ENCODE measurements around the gene SBK1.
A peak's percentile ranks its signal among the peaks of the same experiment; 100 is the strongest.
"Not testable (repeated sequence)": the region's sequence is repeated elsewhere in the genome, so short reads cannot be mapped to it uniquely, and the experiment has no call there.

Gene SBK1

DNA sequence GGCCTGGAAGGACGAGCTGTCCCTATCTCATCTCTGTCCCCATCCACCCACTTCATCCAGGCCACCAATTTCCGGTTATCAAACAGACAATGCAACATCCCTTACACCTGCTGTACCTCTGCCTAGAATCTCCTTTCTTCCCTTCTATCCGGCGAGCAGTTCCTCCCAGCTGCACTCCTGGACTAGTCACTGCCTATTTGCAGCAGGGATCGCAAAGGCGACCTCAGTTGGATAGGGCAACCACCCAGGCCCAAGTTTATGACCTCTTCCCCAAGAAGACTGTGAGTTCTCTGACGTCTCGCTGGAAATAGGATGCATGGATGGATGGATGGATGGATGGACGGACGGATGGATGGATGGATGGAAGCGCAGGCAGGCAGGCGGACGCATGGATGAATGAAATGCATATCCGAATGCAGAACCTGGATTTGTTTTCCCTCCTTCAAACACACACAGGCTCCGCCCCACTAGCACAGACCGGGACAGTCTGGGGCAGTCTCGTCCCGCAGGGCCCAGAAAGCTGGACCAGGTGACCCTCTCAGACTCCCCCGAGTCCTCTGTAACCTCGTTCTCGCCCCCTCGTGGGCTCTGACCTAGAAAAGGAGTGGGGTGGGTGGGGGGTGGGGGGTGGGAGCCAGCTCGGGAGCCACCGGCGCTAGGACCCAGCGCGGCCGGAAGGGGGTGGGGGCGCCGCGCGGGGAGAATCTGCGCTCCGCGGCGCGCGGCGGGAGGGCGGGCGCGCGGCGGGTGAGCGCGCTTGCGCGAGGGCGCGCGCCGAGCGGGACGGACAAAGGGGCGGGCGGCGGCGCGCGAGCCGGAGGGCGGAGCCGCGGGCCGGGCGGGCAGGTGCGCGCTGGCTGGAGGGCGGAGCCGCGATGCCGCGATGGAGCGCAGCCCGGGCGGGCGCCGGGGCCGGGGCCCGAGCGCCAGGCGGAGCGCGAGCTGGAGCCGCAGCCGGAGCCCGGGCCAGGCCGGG is at the start of gene SBK1:
TSS of gene SBK1 (plus strand) at position 875 of the 976 bp plus-strand sequence. CDS start 24,867 bp downstream, outside the sequence.
- peak; percentile 76 for DNase-seq (ENCODE audit: low read depth)

DNA sequence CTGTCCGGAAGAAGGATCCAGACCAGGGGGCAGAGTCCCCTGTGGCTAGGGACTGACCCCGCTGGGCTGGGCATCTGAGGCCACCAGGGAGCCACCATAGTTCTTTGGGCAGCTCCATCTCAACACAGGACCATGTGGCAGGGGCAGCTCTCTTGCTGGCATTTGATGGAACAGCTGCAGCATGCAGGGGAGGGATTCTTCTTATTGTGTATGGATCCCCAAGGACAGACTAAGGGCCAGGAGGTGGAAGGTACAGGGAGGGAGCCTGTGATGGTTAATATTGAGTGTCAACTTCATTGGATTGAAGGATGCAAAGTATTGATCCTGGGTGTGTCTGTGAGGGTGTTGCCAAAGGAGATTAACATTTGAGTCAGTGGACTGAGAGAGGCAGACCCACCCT is 42.8 kb upstream of the SBK1 start:
- not testable (repeated sequence) for DNase-seq (ENCODE audit: low read depth)

DNA sequence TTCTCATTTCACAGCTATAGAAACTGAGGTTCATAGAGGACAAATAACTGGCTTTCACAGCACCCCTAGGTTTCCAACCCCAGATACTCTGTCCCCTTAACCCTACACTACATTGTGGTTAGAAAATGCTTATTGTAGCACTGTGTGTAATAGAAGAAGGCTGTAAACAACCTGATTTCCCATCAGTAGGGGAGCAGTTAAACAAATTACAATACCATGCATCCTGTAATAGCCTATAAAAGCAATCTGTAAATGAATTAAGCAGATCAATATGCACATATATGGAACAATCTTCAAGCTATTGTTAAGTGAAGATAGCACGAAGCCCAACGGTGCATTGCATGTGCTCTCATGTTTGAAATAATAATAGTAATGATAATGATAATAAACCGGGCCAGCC is 41.3 kb upstream of the SBK1 start:
- DNase-seq (ENCODE audit: low read depth): no peak

DNA sequence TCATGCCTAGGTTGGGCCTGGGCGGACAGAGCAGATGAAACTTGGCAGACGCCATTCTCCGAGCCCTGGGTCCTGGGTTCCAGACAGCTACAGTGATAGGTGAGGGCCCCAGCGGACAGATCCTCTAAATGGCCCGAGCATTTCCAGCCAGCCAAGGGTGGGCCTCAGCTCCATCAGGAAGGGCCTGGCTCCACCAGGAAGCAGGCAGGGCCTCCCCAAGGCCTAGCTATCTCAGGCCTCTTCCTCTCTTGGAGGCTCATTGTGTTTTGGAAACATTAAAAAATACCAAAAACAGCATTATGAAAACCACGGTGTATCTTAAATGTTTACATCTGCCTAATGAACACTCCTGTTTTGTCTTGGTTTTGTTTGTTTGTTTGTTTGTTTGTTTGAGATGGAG is 38.2 kb upstream of the SBK1 start:
- no peak for DNase-seq (ENCODE audit: low read depth)

DNA sequence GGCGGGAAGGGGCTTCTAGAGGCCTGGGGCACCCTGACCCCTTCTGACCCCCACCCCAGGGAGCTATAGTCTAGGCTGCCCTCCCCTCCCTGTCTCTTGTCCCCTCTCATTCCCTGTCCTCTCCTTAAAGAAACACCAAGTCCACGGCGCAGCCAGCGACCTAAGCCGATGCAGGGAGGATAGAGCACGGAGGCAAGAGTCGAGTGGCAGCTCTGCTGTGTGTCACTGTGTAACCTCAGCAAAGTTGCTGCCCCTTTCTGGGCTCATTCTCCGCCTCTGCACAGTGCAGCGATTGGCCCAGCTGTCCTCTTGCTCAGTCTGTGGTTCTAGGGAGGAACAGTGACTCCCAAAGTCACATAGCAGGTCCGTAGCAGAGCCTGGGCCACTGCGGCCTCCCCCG is 36.5 kb upstream of the SBK1 start:
- DNase-seq (ENCODE audit: low read depth): no peak

DNA sequence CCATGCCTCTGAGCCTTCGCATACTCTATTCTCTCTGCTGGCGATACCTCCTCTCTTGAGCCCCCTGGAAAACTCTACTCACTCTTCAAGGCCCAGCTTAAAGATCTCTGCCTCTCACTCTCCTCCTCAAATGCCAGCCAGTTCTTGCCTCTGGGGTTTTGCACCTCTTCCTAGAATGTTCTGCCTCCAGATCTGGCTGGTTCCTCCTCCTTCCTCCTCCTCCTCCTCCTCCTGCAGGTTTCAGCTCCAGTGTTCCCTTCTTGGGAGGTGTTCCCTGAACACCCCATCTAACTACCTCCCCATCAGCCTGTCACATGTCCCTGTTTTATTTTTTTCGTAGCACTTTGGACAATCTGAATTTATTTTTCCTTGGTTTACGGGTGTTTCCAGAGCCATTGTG is 35.1 kb upstream of the SBK1 start:
- DNase-seq (ENCODE audit: low read depth): no peak

DNA sequence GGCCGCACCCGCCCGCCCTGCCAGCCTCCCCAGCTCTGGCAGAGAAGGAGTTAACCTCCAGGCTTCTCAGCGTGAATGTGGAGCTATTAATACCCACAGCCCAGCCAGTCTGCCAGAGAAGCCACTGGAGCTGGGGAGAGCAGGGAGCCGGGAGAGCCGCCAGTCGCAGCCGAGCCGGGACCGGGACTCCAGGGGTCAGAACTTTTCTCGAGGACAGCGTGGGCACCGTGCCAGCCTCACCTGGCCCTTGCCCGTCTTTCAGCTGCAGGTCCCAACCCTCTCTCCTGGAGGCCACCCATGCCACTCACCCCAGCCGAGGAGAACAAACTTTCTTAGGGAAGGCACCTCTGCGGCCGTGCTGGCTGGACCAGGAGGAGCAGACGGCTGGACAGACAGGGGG is 33.8 kb upstream of the SBK1 start:
- no peak for DNase-seq (ENCODE audit: low read depth)

DNA sequence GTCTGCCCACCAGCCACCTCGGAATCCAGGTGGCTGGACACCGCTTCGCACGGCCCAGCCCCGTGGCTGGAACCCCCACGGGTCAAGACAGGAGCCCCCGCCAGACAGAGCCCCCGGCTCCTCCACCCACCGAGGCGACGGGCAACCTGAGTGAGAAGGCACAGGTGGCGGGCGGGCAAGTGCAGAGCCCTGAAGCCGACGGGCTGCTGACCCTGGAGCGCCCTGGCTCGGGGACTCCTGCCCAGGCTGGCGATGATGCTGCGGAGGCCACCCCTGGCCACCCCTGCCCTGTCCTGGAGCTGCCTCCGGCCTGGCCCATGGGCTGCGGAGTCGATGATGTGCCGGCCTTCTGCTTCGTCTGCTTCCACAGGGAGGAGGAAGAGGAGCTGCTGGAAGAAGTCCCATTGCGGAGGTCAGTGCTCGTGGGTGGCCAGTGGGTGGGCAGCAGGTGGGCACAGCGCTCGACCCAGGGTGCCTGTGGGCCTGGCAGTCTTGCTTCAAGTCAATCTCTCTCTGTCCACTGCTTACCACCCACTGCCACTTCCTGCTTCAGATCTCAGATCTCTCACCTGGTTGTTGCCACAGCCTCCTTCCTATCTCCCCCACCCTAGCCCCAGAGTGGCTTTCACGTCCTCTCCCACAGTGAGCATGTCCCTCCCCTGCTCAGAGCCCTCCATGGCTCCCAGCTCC is 33.1 kb upstream of the SBK1 start:
- DNase-seq (ENCODE audit: low read depth): no peak

DNA sequence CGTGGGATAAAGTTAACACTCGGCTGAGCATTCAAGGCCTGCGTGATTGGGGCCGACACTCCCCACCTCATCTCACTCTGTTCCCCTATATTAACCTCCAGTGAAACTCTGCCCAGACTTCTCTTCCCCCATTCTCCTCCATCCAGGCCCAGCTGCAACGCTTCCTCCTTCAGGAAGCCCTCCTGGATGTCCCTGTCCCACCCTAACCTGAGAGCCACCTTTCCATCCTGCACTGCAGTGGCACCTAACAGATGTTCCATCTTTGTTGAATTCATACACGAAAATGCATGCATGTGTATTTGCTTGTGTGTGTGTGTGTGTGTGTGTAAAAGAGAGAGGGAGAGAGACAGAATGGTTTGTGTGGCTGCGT is 32.6 kb upstream of the SBK1 start:
- DNase-seq (ENCODE audit: low read depth): no peak

DNA sequence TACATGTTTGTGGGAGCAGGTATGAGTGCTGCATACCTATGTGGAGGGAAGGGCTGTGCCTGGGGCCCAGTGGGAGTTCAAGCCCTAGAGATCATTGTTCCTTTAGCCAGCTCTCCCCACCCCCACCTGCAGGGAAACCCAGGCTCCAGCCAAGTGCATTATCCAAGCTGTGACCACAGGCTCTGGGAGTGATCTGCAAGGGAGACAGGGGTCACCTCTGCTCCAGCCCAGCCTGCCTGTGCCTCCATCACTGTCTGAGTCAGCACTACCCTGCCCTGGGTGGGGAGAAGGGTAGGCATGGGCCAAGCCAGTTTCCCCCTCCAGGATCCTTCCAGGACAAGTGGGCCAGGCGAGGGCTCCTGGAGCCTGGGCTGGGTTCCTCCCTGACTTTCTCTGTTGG is 32.1 kb upstream of the SBK1 start:
- no peak for DNase-seq (ENCODE audit: low read depth)

DNA sequence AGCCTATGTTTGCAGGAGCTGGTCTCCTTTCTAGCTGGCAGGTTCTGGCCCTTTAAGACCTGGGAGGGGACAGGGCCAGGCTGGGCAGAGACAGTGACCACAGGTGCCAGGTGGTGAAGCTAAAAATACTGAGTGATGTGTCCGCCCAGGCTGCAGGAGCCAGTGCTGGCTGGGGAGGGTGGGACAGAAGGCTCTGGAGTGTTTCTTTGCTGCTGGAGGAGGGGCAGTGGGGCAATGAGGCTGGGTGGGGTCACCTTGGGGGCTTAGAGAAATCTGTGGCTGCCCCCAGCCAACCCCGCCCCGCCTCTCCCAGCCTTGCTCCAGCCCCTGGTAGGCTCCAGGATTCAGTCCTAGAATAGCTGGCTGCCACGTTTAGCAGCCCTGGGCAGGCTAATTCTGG is 30.4 kb upstream of the SBK1 start:
- DNase-seq (ENCODE audit: low read depth): no peak

DNA sequence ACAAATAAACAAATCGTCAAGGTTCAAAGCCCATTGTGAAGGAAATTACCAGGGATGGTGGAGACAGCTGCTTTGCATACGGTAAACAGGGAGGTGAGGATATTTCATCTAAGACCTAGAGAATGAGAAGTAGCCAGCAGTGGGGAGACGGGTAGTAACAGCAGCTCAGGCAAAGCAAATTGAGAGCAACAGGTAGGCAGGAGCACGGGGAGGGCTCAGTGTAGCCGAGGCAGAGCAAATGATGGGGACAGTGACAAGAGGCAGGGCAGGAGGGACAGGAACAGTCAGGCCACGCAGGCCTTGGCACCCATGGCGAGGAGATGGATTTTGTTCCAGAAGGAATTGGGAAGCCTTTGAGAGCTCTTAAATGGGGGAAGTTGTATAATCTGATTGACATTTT is 29.0 kb upstream of the SBK1 start:
- no peak for DNase-seq (ENCODE audit: low read depth)

DNA sequence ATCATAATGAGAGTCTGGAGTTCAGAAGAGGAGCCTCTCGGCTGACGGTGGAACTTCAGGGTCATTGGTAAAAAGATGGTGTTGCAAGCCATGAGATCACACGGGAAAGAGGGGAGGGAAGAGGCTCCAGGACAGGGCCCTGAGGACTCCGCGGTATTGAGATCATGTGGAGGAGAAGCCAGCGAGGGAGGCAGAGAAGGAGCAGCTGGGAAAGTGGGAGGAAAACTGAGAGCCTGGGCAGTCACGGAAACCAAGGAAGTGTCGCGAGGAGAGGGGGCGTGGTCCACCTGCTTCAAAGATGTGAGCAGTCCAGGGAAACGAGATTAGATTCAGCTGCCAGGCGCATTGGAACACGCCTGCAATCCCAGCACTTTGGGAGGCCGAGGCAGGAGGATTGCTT is 27.7 kb upstream of the SBK1 start:
- no peak for DNase-seq (ENCODE audit: low read depth)

DNA sequence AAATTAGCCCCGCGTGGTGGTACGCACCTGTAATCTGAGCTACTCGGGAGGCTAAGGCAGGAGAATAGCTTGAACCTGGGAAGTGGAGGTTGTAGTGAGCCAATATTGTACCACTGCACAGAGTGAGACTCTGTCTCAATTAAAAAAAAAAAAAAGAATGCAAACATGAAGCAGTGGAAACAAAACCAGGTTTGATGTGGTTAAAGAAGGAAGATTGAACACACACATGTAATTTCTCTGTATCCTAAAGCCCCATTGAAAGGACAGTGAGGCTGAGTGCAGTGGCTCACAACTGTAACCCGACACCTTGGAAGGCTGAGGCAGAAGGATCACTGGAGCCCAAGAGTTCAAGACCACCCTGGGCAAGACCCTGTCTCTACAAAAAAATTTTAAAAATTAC is 26.5 kb upstream of the SBK1 start:
- no peak for DNase-seq (ENCODE audit: low read depth)

DNA sequence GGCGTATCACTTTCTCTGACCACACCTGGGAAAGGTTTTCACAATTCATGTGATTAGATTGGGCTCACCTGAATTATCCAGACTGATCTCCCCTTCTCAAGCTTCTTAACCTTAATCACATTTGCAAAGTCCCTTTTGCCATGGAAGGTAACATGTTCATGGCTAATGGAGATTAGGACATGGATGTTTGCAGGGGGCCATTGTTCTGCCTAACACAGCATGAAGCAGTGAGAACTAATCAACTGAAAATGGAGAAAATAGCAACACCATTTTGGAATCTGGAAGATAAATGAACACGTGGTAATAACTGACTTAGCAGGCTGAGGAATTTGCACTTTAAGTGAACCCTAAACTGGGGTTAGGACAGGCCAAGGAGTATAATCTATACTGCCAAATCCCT is 25.0 kb upstream of the SBK1 start:
- DNase-seq (ENCODE audit: low read depth): no peak

DNA sequence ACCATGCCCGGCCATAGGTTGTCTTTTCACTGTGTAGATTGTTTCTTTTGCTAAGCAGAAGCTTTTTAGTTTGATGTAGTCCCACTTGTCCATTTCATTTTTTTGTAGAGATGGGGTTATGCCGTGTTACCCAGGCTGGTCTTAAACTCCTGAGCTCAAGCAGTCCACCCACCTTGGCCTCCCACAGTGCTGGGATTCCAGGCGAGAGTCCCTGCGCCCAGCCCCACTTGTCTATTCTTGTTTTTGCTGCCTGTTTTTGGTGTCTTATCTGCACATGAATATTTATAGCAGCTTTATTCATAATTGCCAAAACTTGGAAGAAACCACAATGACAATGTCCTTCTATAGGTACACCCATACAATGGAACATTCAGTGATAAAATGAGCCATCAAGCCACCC is 18.8 kb upstream of the SBK1 start:
- no peak for DNase-seq (ENCODE audit: low read depth)

DNA sequence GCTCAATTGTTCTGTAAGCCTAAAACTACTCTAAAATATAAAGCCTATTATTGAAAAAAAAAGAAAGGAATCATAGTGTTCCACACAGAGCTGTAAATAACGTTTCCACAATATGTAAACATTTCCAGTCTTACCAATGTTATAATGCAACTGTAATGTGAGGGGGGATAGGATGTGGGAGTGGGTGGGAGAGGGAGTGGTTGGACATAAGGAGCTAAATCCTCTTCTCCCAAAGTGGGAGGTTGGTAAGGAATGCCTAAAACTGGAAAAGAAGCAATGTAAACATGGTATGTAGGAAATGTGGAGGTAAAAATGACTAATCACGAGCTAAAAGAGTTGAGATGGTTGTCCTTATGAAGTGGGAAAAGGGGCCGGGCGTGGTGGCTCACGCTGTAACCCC is 17.6 kb upstream of the SBK1 start:
- DNase-seq (ENCODE audit: low read depth): no peak

DNA sequence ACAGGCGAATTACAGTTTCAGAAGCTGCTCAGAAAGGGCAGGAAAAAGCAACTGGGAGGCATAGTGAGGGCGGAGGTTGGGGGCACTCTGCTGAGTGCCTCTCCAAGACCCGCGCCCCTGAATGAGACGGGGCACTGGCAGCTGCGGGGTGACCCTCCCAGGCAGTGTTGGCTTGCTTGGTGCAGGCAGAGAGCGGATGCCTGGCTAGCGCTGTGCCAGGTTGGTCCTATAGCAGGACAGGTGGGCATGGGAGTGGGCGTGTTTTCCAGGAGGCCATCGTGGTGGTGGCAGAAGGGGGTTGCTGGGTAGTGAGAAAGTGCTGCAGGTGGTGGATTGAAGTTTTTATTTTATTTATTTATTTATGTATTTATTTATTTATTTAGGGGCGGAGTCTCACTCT is 16.0 kb upstream of the SBK1 start:
- DNase-seq (ENCODE audit: low read depth): no peak

DNA sequence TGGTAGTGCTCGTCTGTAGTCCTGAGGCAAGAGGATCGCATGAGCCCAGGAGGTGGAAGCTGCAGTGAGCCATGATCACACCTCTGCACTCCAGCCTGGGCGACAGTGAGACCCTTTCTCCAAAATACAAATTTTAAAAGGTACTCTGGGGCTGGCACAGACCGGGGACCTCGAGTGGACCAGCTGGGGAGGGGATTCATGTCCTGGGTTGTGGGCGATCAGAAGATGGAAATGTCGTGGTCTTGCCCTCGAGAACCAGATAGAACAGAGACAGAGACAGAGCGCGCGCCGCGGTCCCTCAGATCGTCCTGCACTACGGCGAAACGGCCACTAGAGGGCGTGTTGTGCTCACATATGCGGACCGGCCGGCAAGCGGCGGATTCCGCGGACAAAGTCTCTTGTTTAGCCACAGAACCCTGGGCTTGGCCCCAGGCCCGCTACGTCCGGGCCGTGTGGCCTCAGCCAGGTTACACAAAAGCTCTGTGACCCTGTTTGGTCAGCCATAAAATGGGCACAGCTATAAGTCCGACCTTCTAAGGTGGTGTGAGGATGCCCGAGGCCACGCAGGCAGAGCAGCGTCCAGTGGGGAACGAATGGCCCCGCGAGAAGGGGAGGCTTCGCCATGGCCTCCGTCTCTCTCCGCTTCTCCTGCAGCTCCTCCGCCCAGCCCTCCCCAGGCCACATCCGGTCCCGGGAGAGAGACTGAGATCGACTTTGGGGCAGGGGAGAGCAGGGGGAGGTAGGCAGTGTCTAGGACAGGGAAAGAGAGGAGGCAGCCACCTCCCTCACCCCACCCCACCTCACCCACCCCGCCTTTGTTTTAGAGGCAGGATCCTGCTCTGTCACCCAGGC is 14.6 kb upstream of the SBK1 start:
- DNase-seq (ENCODE audit: low read depth): peak; percentile 76

DNA sequence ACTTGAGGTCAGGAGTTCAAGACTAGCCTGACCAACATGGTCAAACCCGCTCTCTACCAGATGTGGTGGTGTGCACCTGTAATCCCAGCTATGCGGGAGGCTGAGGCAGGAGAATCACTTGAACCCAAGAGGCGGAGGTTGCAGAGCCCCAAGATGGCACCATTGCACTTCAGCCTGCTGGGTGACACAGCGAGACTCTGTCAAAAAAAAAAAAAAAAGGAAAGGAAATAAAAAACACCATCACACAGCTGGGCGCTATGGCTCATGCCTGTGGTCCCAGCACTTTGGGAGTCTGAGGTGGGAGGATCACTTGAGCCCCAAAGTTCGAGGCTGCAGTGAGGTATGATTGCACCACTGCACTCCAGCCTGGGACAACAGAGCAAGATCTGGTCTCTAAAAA is 13.3 kb upstream of the SBK1 start:
- DNase-seq (ENCODE audit: low read depth): no peak

DNA sequence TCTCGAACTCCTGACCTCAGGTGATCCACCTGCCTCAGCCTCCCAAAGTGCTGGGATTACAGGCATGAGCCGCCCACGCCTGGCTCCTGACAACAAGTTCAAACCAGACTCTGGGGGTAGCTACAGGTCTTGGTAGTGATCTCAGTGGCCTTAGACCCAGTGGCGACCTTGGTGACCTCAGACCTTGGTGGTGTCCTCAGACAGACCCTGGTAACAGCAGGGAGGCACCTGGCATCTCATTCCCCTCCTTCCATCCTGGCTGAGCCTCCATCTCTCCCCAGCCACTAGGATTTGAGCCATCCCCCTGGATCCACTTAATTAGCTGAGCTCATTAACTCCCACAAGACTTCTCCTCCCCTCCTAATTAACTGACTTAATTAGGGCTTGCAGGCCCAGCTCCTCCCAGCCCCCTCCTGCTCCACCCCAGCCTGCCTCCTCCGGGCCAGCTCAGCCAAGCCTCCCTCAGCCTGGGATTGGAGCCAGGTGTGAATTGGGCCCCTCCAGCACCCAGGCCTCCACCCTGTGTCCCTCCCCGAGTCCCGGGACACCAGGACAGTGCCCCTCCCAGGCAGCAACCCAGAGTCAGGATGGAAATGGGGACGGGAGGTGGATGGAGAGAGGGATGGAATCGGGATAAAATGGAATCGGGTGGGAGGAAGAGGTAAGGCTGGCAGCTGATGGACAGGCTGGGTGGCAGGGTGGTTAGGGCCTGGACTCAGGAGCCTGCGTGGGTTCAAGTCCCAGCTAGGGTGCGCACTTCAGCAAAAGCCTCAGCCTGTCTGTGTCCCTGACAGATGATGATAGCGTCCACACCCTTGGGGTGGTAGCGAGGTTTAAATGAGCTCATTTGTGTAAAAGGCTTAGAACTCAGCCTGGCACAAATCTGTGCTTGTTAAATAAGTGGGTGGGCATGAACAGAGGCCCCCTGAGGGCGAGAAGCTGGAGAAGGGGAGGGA is 11.2 kb upstream of the SBK1 start:
- DNase-seq (ENCODE audit: low read depth): no peak

Measured in activated T-cell treated with anti-CD3 and anti-CD28 coated beads for 24 hours (primary cell).